ENCODE measurements around the gene GEMIN4.
A peak's percentile ranks its signal among the peaks of the same experiment; 100 is the strongest.

Gene GEMIN4

GRCh38 chr17:743139-743538 is 8.9 kb downstream of the GEMIN4 start:
- peaks cover 62% of the 10 kb centered on the region for H3K36me3 ChIP-seq (replicated peaks; ENCODE audit: low read depth, low read length)
- no peak overlapping the region for H2AFZ ChIP-seq (ENCODE audit: low read depth, low read length)

GRCh38 chr17:742147-742793 is 9.8 kb downstream of the GEMIN4 start:
- H3K27me3 ChIP-seq (ENCODE audit: low read depth, low read length): no peaks in the 10 kb centered on the region
- H3K9me3 ChIP-seq (ENCODE audit: insufficient read depth, low read length): no peaks in the 10 kb centered on the region
- no peak overlapping the region for H3K9ac ChIP-seq (ENCODE audit: low read length)
- TF ChIP-seq CTCF (IDR thresholded peaks at IDR 0.05; ENCODE audit: low read depth, low read length) (no peak), EZH2phosphoT487 (IDR thresholded peaks at IDR 0.05; ENCODE audit: low read depth) (no peak)
- peaks cover 20% of the 10 kb centered on the region for H3K4me1 ChIP-seq (ENCODE audit: low read length)
- no peak overlapping the region for H3K4me3 ChIP-seq (ENCODE audit: low read length)
- H4K20me1 ChIP-seq (ENCODE audit: insufficient read depth, low read length): peaks cover 36% of the 10 kb centered on the region
- H3K4me2 ChIP-seq (ENCODE audit: low read length): no peak overlapping the region
- peaks cover 72% of the 10 kb centered on the region for H3K79me2 ChIP-seq (ENCODE audit: low read length)
- no peak overlapping the region for H2AFZ ChIP-seq (ENCODE audit: low read depth, low read length)
- peaks cover 57% of the 10 kb centered on the region for H3K36me3 ChIP-seq (replicated peaks; ENCODE audit: low read depth, low read length)
- H3K27ac ChIP-seq (ENCODE audit: low read length): no peak overlapping the region

More at GRCh38 chr17:743139-743538, 8.9 kb downstream of the GEMIN4 start:
- Histone ChIP-seq H3K4me3 (ENCODE audit: low read length) (no peak overlapping the region), H3K27me3 (ENCODE audit: low read depth, low read length) (no peaks in the 10 kb centered on the region), H3K9me3 (ENCODE audit: insufficient read depth, low read length) (no peaks in the 10 kb centered on the region), H3K27ac (ENCODE audit: low read length) (no peak overlapping the region), H3K4me2 (ENCODE audit: low read length) (no peak overlapping the region), H4K20me1 (ENCODE audit: insufficient read depth, low read length) (peaks cover 37% of the 10 kb centered on the region), H3K9ac (ENCODE audit: low read length) (no peak overlapping the region), H3K4me1 (ENCODE audit: low read length) (peaks cover 20% of the 10 kb centered on the region), H3K79me2 (ENCODE audit: low read length) (peaks cover 75% of the 10 kb centered on the region)
- TF ChIP-seq EZH2phosphoT487 (IDR thresholded peaks at IDR 0.05; ENCODE audit: low read depth): no peak

GRCh38 chr17:740240-741017 is 11.6 kb downstream of the GEMIN4 start:
- H3K9me3 ChIP-seq (ENCODE audit: insufficient read depth, low read length): no peaks in the 10 kb centered on the region
- peak overlapping the region; percentile 29; the same call in 1 of the 2 replicates for H3K9ac ChIP-seq (ENCODE audit: low read length)
- H2AFZ ChIP-seq (ENCODE audit: low read depth, low read length): no peak overlapping the region; the same call in 1 of the 2 replicates
- no peaks in the 10 kb centered on the region for H3K27me3 ChIP-seq (ENCODE audit: low read depth, low read length)
- no peak for TF ChIP-seq CTCF (IDR thresholded peaks at IDR 0.05; ENCODE audit: low read depth, low read length)
- no peak for TF ChIP-seq EZH2phosphoT487 (IDR thresholded peaks at IDR 0.05; ENCODE audit: low read depth)
- peaks cover 56% of the 10 kb centered on the region for H3K79me2 ChIP-seq (ENCODE audit: low read length)
- H4K20me1 ChIP-seq (ENCODE audit: insufficient read depth, low read length): peaks cover 31% of the 10 kb centered on the region
- H3K27ac ChIP-seq (ENCODE audit: low read length): peak overlapping the region; percentile 71
- H3K4me2 ChIP-seq (ENCODE audit: low read length): peak overlapping the region; percentile 60
- peaks cover 20% of the 10 kb centered on the region for H3K4me1 ChIP-seq (ENCODE audit: low read length)
- H3K36me3 ChIP-seq (replicated peaks; ENCODE audit: low read depth, low read length): peaks cover 51% of the 10 kb centered on the region
- H3K4me3 ChIP-seq (ENCODE audit: low read length): peak overlapping the region; percentile 36

GRCh38 chr17:737561-738113 is 14.4 kb downstream of the GEMIN4 start:
- H3K9me3 ChIP-seq (ENCODE audit: insufficient read depth, low read length): no peaks in the 10 kb centered on the region
- TF ChIP-seq CTCF (IDR thresholded peaks at IDR 0.05; ENCODE audit: low read depth, low read length) (no peak), EZH2phosphoT487 (IDR thresholded peaks at IDR 0.05; ENCODE audit: low read depth) (no peak)
- H3K79me2 ChIP-seq (ENCODE audit: low read length): peaks cover 54% of the 10 kb centered on the region
- no peak overlapping the region for H3K4me2 ChIP-seq (ENCODE audit: low read length)
- peaks cover 26% of the 10 kb centered on the region for H3K4me1 ChIP-seq (ENCODE audit: low read length)
- peaks cover 20% of the 10 kb centered on the region for H4K20me1 ChIP-seq (ENCODE audit: insufficient read depth, low read length)
- no peak overlapping the region for H3K4me3 ChIP-seq (ENCODE audit: low read length)
- H2AFZ ChIP-seq (ENCODE audit: low read depth, low read length): no peak overlapping the region
- no peaks in the 10 kb centered on the region for H3K27me3 ChIP-seq (ENCODE audit: low read depth, low read length)
- H3K36me3 ChIP-seq (replicated peaks; ENCODE audit: low read depth, low read length): peaks cover 36% of the 10 kb centered on the region
- H3K9ac ChIP-seq (ENCODE audit: low read length): no peak overlapping the region
- H3K27ac ChIP-seq (ENCODE audit: low read length): no peak overlapping the region
